SK-N-SH (cell line): Measurements from ENCODE around the gene SMNDC1. TPM values are rescaled to one million over a fixed set of nuclear protein-coding genes. Genes with fewer than 3 reads are reported as not detected.

Experiments used
- CTCF ChIA-PET: fragments of 300-600, 350-600 bp; formaldehyde crosslinking; extraction: SDS; loops from one replicate; lab custom pipeline; 2021; lab: Yijun Ruan, JAX
- POLR2A ChIA-PET: fragments of 350-600 bp; sonication (Branson Sonifier 250); formaldehyde crosslinking; extraction: SDS; loops from one replicate; lab custom pipeline; 2020; ENCODE audit warnings: antibody characterized with exemption, inconsistent platforms; lab: Yijun Ruan, JAX
- DNase-seq: peaks from one replicate; pipeline ENCODE4 v3.0.0; 2012
- H2AFZ ChIP-seq: fragments of 200-600 bp; sonication (generic); 2 replicates; pipeline ENCODE4 v1.8.1; 2016; ENCODE audit warnings: antibody characterized with exemption, mild to moderate bottlenecking, low read depth
- H3F3A ChIP-seq: fragments of 200-600 bp; sonication (generic); replicated peaks from 2 replicates; pipeline ENCODE3; 2016; ENCODE audit warnings: antibody characterized with exemption, mild to moderate bottlenecking; ENCODE audit not compliant: insufficient read depth
- H3K27ac ChIP-seq, 2 experiments: fragments of 200-500 bp in 1 of 2; fragments of 200-600 bp in 1 of 2; sonication (Bioruptor generic) in 1 of 2; sonication (generic), shearing (Covaris generic) in 1 of 2; 2 replicates each; pipeline versions ENCODE4 v1.5.1 to v1.6.1; 2014 to 2016; ENCODE audit warnings: low read depth in 2 of 2, inconsistent platforms in 1 of 2, low read length in 1 of 2, mild to moderate bottlenecking in 1 of 2, mixed read lengths in 1 of 2
- H3K27me3 ChIP-seq: fragments of 200-600 bp; sonication (generic), shearing (Covaris generic); 2 replicates; pipeline ENCODE4 v1.6.1; 2016; ENCODE audit warnings: mixed run types; ENCODE audit not compliant: insufficient read depth
- H3K36me3 ChIP-seq, 2 experiments: fragments of 200-500 bp in 1 of 2; fragments of 200-600 bp in 1 of 2; sonication (Bioruptor generic) in 1 of 2; sonication (generic) in 1 of 2; replicated peaks in 1 of 2; 2 replicates each; pipeline versions ENCODE3 to v1.5.1; 2014 to 2016; ENCODE audit warnings: low read length in 1 of 2, mild to moderate bottlenecking in 1 of 2; ENCODE audit not compliant: insufficient read depth in 2 of 2, control insufficient read depth in 1 of 2
- H3K4me1 ChIP-seq, 2 experiments: fragments of 200-500 bp in 1 of 2; fragments of 200-600 bp in 1 of 2; sonication (Bioruptor generic) in 1 of 2; sonication (generic), shearing (Covaris generic) in 1 of 2; 2 replicates each; pipeline versions ENCODE4 v1.5.1 to v1.6.1; 2014 to 2016; ENCODE audit warnings: low read depth in 1 of 2, low read length in 1 of 2, mixed run types in 1 of 2; ENCODE audit not compliant: insufficient read depth in 2 of 2, control insufficient read depth in 1 of 2
- H3K4me2 ChIP-seq: fragments of 200-600 bp; sonication (generic), shearing (Covaris generic); 2 replicates; pipeline ENCODE4 v1.6.1; 2017; ENCODE audit warnings: mixed run types
- H3K4me3 ChIP-seq, 2 experiments: fragments of 200-500 bp in 1 of 2; fragments of 200-600 bp in 1 of 2; sonication (Bioruptor generic) in 1 of 2; sonication (generic), shearing (Covaris generic) in 1 of 2; 2 replicates each; pipeline versions ENCODE4 v1.5.1 to v1.8.1; 2014 to 2016; ENCODE audit warnings: low read depth in 2 of 2, inconsistent platforms in 1 of 2, low read length in 1 of 2, mild to moderate bottlenecking in 1 of 2, mixed read lengths in 1 of 2, moderate library complexity in 1 of 2
- H3K79me2 ChIP-seq: fragments of 200-600 bp; sonication (generic); 2 replicates; pipeline ENCODE4 v1.8.1; 2017; ENCODE audit warnings: mild to moderate bottlenecking; ENCODE audit not compliant: insufficient read depth
- H3K9ac ChIP-seq: fragments of 200-600 bp; sonication (generic); 2 replicates; pipeline ENCODE4 v1.6.1; 2017; ENCODE audit warnings: mixed run types
- H3K9me2 ChIP-seq: fragments of 200-600 bp; sonication (generic); 2 replicates; pipeline ENCODE4 v1.6.1; 2017; ENCODE audit warnings: mixed run types
- H3K9me3 ChIP-seq: fragments of 200-600 bp; sonication (generic); 2 replicates; pipeline ENCODE4 v1.6.1; 2017; ENCODE audit warnings: mixed run types, mild to moderate bottlenecking, moderate library complexity
- H4K20me1 ChIP-seq: fragments of 200-600 bp; sonication (generic); 2 replicates; pipeline ENCODE4 v1.6.1; 2017; ENCODE audit warnings: mild to moderate bottlenecking, mixed run types; ENCODE audit not compliant: insufficient read depth
- CHD2 ChIP-seq: fragments of 150-350 bp; IDR thresholded peaks from 2 replicates; pipeline ENCODE4 v1.6.1; 2018; ENCODE audit warnings: low read length; ENCODE audit not compliant: partially characterized antibody
- EZH2phosphoT487 ChIP-seq: fragments of 200-600 bp; sonication (generic); IDR thresholded peaks from 2 replicates; pipeline ENCODE4 v1.6.1; 2017; ENCODE audit warnings: low read depth, mixed run types, mild to moderate bottlenecking, antibody characterized with exemption, moderate library complexity, borderline replicate concordance
- GABPA ChIP-seq: IDR thresholded peaks from 2 replicates; pipeline ENCODE4 v1.4.0; 2012; ENCODE audit warnings: low read depth, mild to moderate bottlenecking
- GATA2 ChIP-seq: sonication (generic); formaldehyde crosslinking; IDR thresholded peaks from 2 replicates; pipeline ENCODE4 v1.5.0; 2020; ENCODE audit warnings: mild to moderate bottlenecking, missing genetic modification reagents
- MEF2A ChIP-seq: IDR thresholded peaks from 2 replicates; pipeline ENCODE4 v1.4.0; 2012; ENCODE audit warnings: low read depth, borderline replicate concordance
- MXI1 ChIP-seq: IDR thresholded peaks from 2 replicates; pipeline ENCODE4 v1.6.1; 2012; ENCODE audit warnings: mild to moderate bottlenecking, low read depth, low read length, improper control_type of control experiment
- NFIC ChIP-seq: IDR thresholded peaks from 2 replicates; pipeline ENCODE4 v1.4.0; 2012; ENCODE audit warnings: borderline replicate concordance
- POLR2AphosphoS5 ChIP-seq: IDR thresholded peaks from 2 replicates; pipeline ENCODE4 v1.6.1; 2012; ENCODE audit warnings: low read depth, low read length
- RAD21 ChIP-seq: IDR thresholded peaks from 2 replicates; pipeline ENCODE4 v1.6.1; 2012; ENCODE audit warnings: mild to moderate bottlenecking, low read length
- RCOR1 ChIP-seq: fragments of 150-350 bp; IDR thresholded peaks from 2 replicates; pipeline ENCODE4 v1.6.1; 2017; ENCODE audit warnings: antibody characterized with exemption, low read length
- RFX5 ChIP-seq: IDR thresholded peaks from 2 replicates; pipeline ENCODE4 v1.6.1; 2012; ENCODE audit warnings: mild to moderate bottlenecking, improper control_type of control experiment, low read length
- SMC3 ChIP-seq: IDR thresholded peaks from 2 replicates; pipeline ENCODE4 v1.6.1; 2012; ENCODE audit warnings: low read depth, low read length, improper control_type of control experiment
- TCF12 ChIP-seq: IDR thresholded peaks from 2 replicates; pipeline ENCODE4 v1.4.0; 2012
- TEAD4 ChIP-seq: IDR thresholded peaks from 2 replicates; pipeline ENCODE4 v1.4.0; 2012; ENCODE audit warnings: mild to moderate bottlenecking, borderline replicate concordance; ENCODE audit not compliant: insufficient read depth
- YY1 ChIP-seq: IDR thresholded peaks from 2 replicates; pipeline ENCODE4 v1.4.0; 2012; ENCODE audit warnings: low read depth, mild to moderate bottlenecking
- WGBS: methylation state at CpG from one replicate; pipeline ENCODE4 v1.1.6; 2017; ENCODE audit warnings: low lambda C conversion rate; 5-methylcytosine and 5-hydroxymethylcytosine counted together
- polyA plus RNA-seq, 3 experiments: library from polyadenylated mRNA; depleted of rRNA; stranded (reverse); fragments of >200 nt; gene quantifications; 2 replicates each; pipeline ENCODE4 v1.2.3, GENCODE V29; 2012
- TF ChIP-seq, protein P1 (sequence below): fragments of 150-350 bp; IDR thresholded peaks from 2 replicates; pipeline ENCODE4 v1.6.1; 2017; ENCODE audit warnings: antibody characterized with exemption, low read length, low read depth, borderline replicate concordance
- TF ChIP-seq, protein P2 (sequence below): IDR thresholded peaks from 2 replicates; pipeline ENCODE4; 2012
- TF ChIP-seq, protein P3 (sequence below): IDR thresholded peaks from 2 replicates; pipeline ENCODE4 v1.4.0; 2012; ENCODE audit warnings: low read depth, borderline replicate concordance

SMNDC1 gene
- polyA plus RNA-seq, 1 of the 3 experiments (the other 2 are of a cell fraction) = 13.3 TPM

DNA sequence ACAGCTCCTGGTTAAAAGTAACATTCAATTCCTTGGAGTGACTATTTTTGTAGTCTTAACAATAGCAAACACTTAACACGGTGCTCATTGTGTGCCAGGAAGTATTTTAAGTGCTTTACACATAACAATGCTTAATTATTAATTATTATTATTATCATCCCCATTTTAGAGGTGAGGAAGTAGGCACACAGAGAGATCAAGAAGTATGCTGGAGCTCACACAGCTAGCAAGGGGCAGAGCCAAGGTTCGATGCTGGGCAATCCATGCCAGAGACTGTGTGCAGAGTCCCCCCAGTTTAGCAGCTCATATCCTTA is 48.2 kb upstream of the SMNDC1 start:
- no peaks in the 10 kb centered on the region; the same call in 1 of the 2 replicates for H3K9me3 ChIP-seq
- no peak for TF ChIP-seq MEF2A
- TF ChIP-seq, protein P1, sequence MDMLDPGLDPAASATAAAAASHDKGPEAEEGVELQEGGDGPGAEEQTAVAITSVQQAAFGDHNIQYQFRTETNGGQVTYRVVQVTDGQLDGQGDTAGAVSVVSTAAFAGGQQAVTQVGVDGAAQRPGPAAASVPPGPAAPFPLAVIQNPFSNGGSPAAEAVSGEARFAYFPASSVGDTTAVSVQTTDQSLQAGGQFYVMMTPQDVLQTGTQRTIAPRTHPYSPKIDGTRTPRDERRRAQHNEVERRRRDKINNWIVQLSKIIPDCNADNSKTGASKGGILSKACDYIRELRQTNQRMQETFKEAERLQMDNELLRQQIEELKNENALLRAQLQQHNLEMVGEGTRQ = no peak
- no peak for TF ChIP-seq MXI1
- no peak for TF ChIP-seq CHD2
- TF ChIP-seq NFIC = no peak
- TF ChIP-seq TEAD4 = no peak
- TF ChIP-seq, protein P2, sequence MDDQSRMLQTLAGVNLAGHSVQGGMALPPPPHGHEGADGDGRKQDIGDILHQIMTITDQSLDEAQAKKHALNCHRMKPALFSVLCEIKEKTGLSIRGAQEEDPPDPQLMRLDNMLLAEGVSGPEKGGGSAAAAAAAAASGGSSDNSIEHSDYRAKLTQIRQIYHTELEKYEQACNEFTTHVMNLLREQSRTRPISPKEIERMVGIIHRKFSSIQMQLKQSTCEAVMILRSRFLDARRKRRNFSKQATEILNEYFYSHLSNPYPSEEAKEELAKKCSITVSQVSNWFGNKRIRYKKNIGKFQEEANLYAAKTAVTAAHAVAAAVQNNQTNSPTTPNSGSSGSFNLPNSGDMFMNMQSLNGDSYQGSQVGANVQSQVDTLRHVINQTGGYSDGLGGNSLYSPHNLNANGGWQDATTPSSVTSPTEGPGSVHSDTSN = no peak
- TF ChIP-seq, protein P3, sequence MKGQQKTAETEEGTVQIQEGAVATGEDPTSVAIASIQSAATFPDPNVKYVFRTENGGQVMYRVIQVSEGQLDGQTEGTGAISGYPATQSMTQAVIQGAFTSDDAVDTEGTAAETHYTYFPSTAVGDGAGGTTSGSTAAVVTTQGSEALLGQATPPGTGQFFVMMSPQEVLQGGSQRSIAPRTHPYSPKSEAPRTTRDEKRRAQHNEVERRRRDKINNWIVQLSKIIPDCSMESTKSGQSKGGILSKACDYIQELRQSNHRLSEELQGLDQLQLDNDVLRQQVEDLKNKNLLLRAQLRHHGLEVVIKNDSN = no peak
- no peak for TF ChIP-seq SMC3
- no peak for TF ChIP-seq RAD21
- TF ChIP-seq YY1 = no peak
- TF ChIP-seq GABPA = no peak
- TF ChIP-seq POLR2AphosphoS5 = no peak
- no peak for TF ChIP-seq TCF12
- TF ChIP-seq GATA2 (CRISPR knock-in tag) = no peak
- no peak for TF ChIP-seq RCOR1
- TF ChIP-seq, all 33 proteins: peak for 0
- H3K27me3 ChIP-seq = no peaks in the 10 kb centered on the region
- H3K4me3 ChIP-seq = no peak overlapping the region
- H3K9me2 ChIP-seq = no peaks in the 10 kb centered on the region
- no peaks in the 10 kb centered on the region for H4K20me1 ChIP-seq
- peak overlapping the region; percentile 65 for H3K4me2 ChIP-seq
- H3K79me2 ChIP-seq = no peaks in the 10 kb centered on the region
- POLR2A ChIA-PET = no interaction called here
- H3K27ac ChIP-seq = peak overlapping the region in 1 of 2 experiments; percentile 74; a peak in 2 of 4 replicates
- peak overlapping the region; percentile 40; the same call in 1 of the 2 replicates for H3K9ac ChIP-seq
- no peaks in the 10 kb centered on the region for H3K36me3 ChIP-seq
- WGBS = 30% methylated on average over 2 of the region's 2 CpGs
- no peak for DNase-seq
- H3K4me1 ChIP-seq = peaks cover 9 to 17% of the 10 kb centered on the region in 2 experiments; a peak in 3 of 4 replicates
- CTCF ChIA-PET = interaction anchor here (1.0 to 5.8 kb wide), 3 partner anchors 13 to 194 kb away, joined by 3 to 112 read pairs (median 4); no protein-coding TSS in a partner anchor
- peaks cover 4% of the 10 kb centered on the region for H3F3A ChIP-seq
- H2AFZ ChIP-seq = peak overlapping the region; percentile 37

DNA sequence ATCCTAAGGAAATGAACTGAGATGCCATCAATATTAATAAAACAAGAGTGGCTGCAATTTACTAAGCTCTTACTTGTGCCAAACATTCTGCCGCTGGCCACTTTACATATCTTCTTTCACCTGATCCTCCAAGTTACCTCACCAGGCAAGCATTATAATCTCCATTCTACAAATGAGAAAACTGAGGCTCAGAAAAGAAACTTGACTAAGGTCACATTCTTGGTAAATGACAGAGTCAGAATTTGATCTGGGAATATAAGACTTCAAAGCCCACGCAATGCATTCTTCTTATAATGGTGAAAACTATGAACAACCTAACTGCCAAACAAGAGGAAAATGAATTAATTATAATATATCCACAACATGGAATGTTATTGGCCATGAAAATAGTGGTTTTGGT is 46.1 kb upstream of the SMNDC1 start:
- Histone ChIP-seq H3K9me2 (no peaks in the 10 kb centered on the region), H3K4me2 (no peak overlapping the region), H3K9ac (no peak overlapping the region), H3K9me3 (no peaks in the 10 kb centered on the region; the same call in 1 of the 2 replicates), H3K27me3 (no peaks in the 10 kb centered on the region), H2AFZ (no peak overlapping the region), H4K20me1 (no peaks in the 10 kb centered on the region), H3K4me1 (peaks cover 9% of the 10 kb centered on the region in 2 experiments; a peak in 2 of 4 replicates), H3K27ac (no peak overlapping the region), H3K79me2 (no peaks in the 10 kb centered on the region), H3F3A (peaks cover 4% of the 10 kb centered on the region)
- DNase-seq = no peak
- 84% methylated on average over 2 of the region's 2 CpGs for WGBS
- POLR2A ChIA-PET = no interaction called here
- CTCF ChIA-PET = interaction anchor here (1.3 kb wide), 1 partner anchor 196 kb away, joined by 5 read pairs; no protein-coding TSS in a partner anchor
- TF ChIP-seq EZH2phosphoT487 (no peak), RFX5 (no peak)
- TF ChIP-seq, all 33 proteins: peak for 0
- Histone ChIP-seq H3K4me3 (no peak overlapping the region), H3K36me3 (no peaks in the 10 kb centered on the region)
